T1000 (cell line): ENCODE measurements around the gene SERPINE2.
A peak's percentile ranks its signal among the peaks of the same experiment; 100 is the strongest.

Source experiments
- DNase-seq: peaks from one replicate; lab custom pipeline; 2025; ENCODE audit warnings: mixed read lengths; lab: John Stamatoyannopoulos, UW

Gene SERPINE2

GRCh38 chr2:223973606-223974005 lies 65.5 kb downstream of the SERPINE2 start:
- DNase-seq, result no peak

- no peak for DNase-seq
These were observed 66.4 kb downstream of the SERPINE2 start for GRCh38 chr2:223972656-223973102.

GRCh38 chr2:223971731-223972130 lies 67.4 kb downstream of the SERPINE2 start:
- no peak for DNase-seq

DNA sequence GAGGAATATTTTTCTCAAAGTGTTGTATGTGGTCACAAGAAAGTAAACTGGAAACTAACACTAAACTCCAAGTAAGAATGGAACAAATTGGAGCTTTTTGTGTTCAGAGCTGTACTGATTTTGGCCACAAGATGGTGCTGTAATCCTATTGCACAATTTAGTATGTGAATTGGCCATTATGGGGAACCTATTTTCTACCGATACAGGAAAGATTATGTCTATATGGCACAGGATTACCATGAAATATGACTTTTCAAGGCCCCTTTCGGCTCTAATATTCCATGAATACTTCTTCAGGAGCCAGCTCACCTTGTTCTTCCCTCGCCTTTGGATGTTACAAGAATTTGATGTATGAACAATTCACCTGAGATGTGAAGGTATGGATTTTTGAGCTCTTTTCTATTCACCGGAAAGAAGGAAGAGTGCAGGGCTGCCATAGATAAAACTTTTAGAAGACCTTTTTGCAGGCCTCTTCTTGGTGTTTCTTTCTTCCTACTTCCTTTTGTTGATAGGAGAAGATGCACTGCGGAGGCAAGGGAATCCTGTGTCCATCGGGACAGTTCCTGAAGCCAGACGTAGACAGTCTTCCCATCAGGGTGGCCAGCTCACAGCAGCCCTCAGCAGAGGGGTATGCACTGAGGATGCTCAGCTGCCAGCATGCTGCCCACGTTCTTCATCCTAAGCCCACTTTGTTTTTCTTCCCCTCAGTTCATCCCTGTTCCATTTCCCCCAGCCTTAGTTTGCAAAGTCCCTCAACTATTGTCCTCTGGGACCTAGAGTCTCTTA lies 68.5 kb downstream of the SERPINE2 start:
- peak; percentile 4 for DNase-seq

DNA sequence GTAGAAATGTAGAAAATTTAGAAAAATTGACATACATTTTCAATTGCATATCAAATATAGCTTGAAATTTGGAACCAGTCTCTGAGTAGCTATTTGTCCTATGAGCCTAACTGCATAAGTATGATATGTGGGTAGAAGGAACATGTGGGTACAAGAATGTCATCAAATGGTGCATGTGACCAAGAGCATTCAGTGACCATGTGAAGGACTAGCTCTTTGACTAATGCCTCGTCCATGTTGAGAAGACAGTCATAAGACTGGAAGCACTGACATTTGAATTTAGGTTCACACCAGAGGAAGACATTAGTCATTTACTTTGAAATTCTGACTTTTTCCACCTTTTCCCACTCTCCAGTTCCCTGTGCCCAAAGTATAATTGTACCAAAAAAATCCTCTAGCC lies 69.2 kb downstream of the SERPINE2 start:
- no peak for DNase-seq

DNA sequence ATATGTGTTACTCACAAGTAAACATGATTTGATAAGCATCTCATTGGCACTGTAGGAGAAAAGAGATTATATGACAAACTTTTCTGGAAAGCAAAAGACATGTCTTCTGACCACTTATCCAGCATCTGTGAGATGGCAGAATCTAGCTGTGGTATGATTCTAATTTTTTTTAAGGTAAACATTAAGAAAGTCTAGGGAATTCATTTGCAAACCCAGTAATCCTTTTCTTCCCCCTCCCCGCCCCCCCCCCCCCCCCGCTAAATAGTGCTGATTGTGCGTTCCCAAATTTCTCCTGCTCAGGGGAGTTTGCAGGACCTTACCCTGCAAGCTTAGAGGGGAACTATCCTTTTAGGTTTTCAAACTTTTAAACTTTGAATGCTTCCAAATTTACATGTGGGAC lies 69.8 kb downstream of the SERPINE2 start:
- no peak for DNase-seq

DNA sequence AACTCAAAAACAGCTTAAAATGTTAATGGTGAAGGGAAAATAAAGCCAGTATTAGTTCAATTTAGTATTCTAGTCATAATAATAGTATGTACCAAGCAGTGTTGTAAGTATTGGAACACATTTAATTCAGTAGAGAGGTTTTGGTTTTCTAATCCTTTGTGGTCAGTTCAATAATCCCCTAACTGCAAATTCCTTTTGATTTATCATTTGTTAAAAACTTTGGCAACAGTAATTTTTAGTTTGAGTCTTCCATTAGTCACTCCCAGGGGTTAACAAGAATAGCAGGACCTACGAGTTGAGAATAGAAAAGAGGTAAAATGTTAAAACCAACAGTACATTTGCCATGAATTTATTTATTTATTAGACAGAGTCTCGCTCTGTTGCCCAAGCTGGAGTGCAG lies 71.1 kb downstream of the SERPINE2 start:
- DNase-seq, result no peak

DNA sequence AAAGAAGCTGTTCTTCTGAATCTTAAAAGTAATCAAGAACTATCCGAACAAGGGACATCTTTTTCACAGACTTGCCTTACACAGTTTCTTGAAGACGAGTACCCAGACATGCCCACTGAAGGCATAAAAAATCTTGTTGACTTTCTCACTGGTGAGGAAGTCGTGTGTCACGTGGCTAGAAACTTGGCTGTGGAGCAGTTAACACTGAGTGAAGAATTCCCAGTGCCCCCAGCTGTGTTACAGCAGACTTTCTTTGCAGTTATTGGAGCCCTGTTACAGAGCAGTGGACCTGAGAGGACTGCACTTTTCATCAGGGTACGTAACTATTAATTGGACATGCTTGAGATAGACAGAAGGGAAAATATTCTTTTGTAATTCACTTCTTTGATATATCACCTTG lies 79.4 kb downstream of the SERPINE2 start:
- DNase-seq, result no peak

DNA sequence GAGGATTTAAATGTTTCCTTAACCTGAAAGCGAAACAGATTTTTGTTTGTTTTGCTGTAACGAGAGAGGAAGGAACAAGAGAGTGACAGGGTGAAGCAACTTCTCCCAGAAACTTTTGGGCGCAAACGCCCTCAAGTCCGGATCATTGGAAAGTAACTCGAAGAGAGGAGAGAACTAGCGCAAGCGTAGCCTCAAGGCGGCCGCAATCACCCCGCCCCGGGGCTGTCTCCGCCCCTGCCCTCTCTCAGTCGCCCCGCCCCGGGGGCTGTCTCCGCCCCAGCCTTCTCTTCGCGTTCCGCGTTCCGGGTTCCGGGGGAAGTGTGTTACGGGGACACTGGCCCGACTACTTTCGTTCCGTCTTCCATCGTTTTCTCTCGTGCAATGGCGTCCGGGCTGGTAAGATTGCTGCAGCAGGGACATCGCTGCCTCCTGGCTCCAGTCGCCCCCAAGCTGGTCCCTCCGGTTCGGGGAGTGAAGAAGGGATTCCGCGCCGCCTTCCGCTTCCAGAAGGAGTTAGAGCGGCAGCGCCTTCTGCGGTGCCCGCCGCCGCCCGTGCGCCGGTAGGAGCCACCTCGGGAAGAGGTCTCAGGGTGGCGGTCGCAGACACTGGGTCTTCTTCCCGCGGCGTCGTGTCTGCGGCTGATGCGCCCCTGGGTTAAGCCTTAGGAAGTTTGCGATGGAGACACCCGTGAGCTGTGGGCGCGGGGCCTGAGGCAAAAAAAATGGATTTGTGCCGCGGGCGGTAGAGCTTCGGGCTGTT lies 81.8 kb downstream of the SERPINE2 start, which contains the start of gene MRPL44:
TSS of gene MRPL44 (plus strand) at position 372 of the 760 bp plus-strand sequence. CDS start at position 382, 10 bp downstream.
- DNase-seq, result peak; percentile 94

DNA sequence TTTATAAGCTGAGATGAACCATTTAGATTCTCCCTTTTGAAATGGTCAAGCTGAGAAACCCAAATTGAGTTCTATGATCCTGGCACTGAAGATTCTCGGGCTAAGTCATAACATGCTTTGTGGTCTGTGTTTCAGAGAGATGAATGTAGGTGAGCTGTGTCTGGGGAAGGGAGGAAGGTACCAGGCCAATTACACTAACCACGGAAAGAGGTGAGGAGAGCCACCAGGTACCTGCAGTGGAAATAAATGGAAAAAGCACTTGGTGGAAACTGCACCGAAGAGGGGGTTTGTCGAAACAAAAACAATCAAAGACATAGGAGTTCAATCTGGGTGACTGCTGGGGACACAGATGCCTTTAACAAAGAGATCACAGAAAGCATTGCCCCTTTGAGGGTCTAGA lies 82.8 kb downstream of the SERPINE2 start:
- DNase-seq, result no peak

DNA sequence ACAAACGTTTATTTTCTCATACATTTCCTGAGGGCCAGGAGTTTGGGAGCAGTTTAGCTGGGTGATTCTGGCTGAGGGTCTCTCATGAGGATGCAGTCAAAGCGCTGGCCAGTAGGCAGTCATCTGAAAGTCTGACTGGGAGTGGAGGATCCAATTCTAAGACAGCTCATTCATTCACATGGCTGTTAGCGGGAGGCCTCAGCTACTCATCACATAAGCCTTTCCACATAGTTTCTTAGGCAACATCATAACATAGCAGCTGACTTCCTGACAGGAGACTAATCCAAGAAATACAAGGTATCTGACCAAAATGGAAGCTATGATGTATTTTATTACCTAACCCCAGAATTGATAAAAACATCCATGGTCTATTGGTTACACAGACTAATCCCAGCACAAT lies 84.7 kb downstream of the SERPINE2 start:
- DNase-seq, result peak; percentile 29

DNA sequence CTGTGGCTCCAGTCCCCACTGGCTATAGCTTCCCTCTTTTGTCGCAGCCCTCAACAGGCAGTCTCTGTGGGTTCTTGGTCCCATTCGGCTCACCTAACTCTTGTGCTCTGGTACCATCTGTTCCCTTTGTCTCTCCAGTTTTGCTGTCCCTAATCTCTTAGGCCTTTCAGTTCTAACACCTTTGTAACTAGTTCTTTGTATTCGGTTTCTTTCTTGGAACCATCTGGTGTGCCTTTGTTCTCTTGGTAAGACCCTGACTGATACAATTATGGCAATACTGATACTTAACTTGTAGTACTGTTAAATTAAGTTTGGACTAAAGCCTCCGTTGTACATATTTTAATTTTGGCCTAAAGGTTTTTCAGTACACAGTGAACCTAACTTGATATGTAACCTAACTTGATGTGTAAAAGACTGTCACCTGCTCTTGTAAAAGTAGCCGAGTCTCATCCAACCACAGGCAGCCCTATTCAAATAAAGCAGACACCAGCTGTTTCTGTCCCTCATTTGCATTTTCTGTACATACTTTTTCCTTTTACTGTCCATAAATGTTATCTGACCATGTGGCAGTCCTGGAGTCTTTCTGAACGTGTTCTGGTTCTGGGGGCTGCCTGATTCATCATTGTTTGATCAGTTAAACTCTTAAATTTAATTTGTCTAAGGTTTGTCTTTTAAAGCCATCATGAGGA lies 86.7 kb downstream of the SERPINE2 start:
- DNase-seq, result no peak

GRCh38 chr2:223950448-223951347 lies 88.4 kb downstream of the SERPINE2 start:
- DNase-seq, result no peak

DNA sequence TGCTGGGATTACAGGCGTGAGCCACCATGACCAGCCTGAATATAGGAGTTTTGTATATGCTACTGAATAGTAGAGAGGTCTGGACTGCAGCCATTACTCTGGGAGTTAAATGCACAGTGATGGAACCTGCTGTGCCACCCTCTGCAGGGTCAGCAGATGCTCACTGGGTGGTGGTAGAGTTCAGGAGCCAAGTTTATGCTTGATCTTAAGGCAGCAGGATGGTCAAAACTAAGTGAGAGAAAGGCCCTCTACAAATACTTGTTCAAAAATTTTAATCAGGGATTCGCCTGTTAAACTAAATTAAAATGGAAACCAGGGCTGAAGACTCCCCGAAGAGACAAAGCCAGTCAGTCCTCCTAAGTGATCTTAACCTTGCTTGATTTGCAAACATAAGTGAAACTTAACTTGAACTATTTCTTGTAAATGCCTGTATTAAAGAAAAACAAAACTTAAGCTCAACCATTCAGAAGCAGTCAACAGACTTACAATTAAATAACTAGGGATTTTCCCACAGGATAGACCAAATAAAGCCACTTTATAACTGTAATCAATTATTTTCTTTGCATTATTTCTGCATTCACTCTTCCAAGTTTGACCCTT lies 89.7 kb downstream of the SERPINE2 start:
- no peak for DNase-seq

DNA sequence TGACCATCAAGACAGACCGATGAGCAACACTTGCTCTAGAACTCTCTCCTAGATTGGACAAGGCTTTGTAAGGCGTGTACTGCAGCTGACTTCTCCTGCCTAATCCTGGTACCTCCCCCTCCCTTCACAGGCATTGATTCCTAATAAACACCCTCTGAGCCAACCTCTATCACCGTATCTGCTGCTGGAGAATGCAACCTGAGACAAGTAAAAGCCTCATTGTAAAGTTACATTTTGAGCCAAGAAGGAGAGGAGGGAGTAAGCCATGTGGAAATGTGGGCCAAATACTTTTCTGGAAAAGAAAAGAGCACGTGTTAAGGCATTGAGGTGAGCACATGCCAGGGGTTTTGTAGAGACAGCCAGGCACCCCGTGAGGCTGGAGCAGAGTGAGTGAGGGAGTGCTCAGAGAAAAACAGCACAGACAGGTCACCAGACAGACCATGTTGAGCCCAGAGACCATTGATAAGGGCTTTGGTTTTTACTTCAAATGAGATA lies 91.3 kb downstream of the SERPINE2 start:
- no peak for DNase-seq

- no peak for DNase-seq
These were observed 93.3 kb downstream of the SERPINE2 start for GRCh38 chr2:223945755-223946154.

DNA sequence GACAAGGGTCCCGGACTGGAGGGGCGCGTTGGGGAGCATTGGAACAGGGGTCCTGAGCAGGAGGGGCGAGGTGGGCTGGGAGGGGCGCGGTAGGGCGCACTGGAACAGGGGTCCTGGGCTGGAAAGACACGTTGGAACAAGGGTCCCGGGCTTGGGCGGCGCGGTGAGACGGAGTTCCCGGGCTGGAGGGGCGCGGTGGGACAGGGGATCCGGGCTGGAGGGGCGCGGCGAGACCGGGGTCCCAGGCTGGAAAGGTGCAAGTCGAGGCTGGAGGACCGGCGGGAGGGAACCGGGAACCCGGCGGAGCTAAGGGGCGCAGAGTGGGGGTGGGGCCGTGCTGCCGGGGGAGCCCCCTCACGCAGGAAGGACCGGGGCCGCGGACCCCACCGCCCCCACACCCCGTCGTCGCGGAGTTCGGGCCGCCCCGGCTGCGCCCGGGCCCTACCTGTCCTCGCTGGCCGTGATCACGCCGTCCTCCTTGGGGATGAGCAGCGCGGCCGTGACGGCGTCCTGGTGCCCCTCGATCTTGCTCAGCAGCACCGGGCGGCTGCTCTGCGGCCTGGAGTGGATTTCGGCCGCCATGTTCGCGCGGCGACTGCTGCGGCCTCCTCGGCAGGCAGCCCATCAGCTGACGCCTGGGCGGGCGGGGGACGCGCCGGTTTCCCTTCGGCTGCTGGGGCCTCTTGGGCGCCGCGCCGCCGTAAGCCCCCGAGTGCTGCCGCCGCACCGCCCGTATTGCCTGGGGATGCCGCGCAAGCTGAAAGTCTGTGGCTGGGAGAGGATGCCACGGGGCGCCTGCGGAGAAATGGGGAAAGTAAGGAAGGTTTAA lies 94.2 kb downstream of the SERPINE2 start, which contains the start of gene WDFY1:
TSS of gene WDFY1 (minus strand) at position 633 of the 829 bp plus-strand sequence. CDS start at position 582, 51 bp downstream.
- DNase-seq, result peak; percentile 83

- no peak for DNase-seq
These were observed 94.9 kb downstream of the SERPINE2 start for GRCh38 chr2:223944166-223944702.

GRCh38 chr2:223943561-223944008 lies 95.5 kb downstream of the SERPINE2 start:
- DNase-seq, result no peak
